ENCODE results near the gene LARP6.
"Not testable (repeated sequence)": the region's sequence is repeated elsewhere in the genome, so short reads cannot be mapped to it uniquely, and the experiment has no call there.

Gene LARP6

GRCh38 chr15:70817266-70817665 is 36.7 kb downstream of the LARP6 start:
- DNase-seq (ENCODE audit: low read depth) = no peak
- no peak for TF ChIP-seq CTCF (IDR thresholded peaks at IDR 0.05; ENCODE audit: control insufficient read depth, extremely low read depth, insufficient read depth)

GRCh38 chr15:70815604-70816003 is 38.4 kb downstream of the LARP6 start:
- H3K4me3 ChIP-seq (ENCODE audit: low read depth, low read length) = no peak overlapping the region
- DNase-seq (ENCODE audit: low read depth) = peak; percentile 8
- TF ChIP-seq CTCF (IDR thresholded peaks at IDR 0.05; ENCODE audit: control insufficient read depth, extremely low read depth, insufficient read depth) = no peak

More at GRCh38 chr15:70817266-70817665, 36.7 kb downstream of the LARP6 start:
- no peak overlapping the region for H3K4me3 ChIP-seq (ENCODE audit: low read depth, low read length)

- not testable (repeated sequence) for H3K4me3 ChIP-seq (ENCODE audit: low read depth, low read length); DNase-seq (ENCODE audit: low read depth)
Measured at GRCh38 chr15:70815011-70815410, 38.9 kb downstream of the LARP6 start.

- no peak overlapping the region for H3K4me3 ChIP-seq (ENCODE audit: low read depth, low read length)
- TF ChIP-seq CTCF (IDR thresholded peaks at IDR 0.05; ENCODE audit: control insufficient read depth, extremely low read depth, insufficient read depth) = no peak
- DNase-seq (ENCODE audit: low read depth) = no peak
Measured at GRCh38 chr15:70812827-70813364, 41.1 kb downstream of the LARP6 start.

- no peak for TF ChIP-seq CTCF (IDR thresholded peaks at IDR 0.05; ENCODE audit: control insufficient read depth, extremely low read depth, insufficient read depth)
- H3K4me3 ChIP-seq (ENCODE audit: low read depth, low read length) = no peak overlapping the region
- DNase-seq (ENCODE audit: low read depth) = no peak
Measured at GRCh38 chr15:70810916-70811578, 42.9 kb downstream of the LARP6 start.

- no peak overlapping the region for H3K4me3 ChIP-seq (ENCODE audit: low read depth, low read length)
- no peak for TF ChIP-seq CTCF (IDR thresholded peaks at IDR 0.05; ENCODE audit: control insufficient read depth, extremely low read depth, insufficient read depth)
- no peak for DNase-seq (ENCODE audit: low read depth)
Measured at GRCh38 chr15:70806992-70807712, 46.8 kb downstream of the LARP6 start.

GRCh38 chr15:70804388-70804787 is 49.6 kb downstream of the LARP6 start:
- not testable (repeated sequence) for H3K4me3 ChIP-seq (ENCODE audit: low read depth, low read length); DNase-seq (ENCODE audit: low read depth)

- H3K4me3 ChIP-seq (ENCODE audit: low read depth, low read length) = no peak overlapping the region
- DNase-seq (ENCODE audit: low read depth) = no peak
- TF ChIP-seq CTCF (IDR thresholded peaks at IDR 0.05; ENCODE audit: control insufficient read depth, extremely low read depth, insufficient read depth) = no peak
Measured at GRCh38 chr15:70802629-70803028, 51.3 kb downstream of the LARP6 start.

Data from LNCaP clone FGC (cell line).